ENCODE measurements around the gene TSC1.

The TSC1 gene

GRCh38 chr9:132896906-132897305, 47.5 kb downstream of the TSC1 start:
- Histone ChIP-seq H3K36me3 (ENCODE audit: insufficient read depth, low read length) (peaks cover 21% of the 10 kb centered on the region), H3K4me1 (ENCODE audit: insufficient read depth, low read length) (no peaks in the 10 kb centered on the region), H3K9me3 (ENCODE audit: control insufficient read depth, insufficient read depth, low read length) (no peaks in the 10 kb centered on the region), H3K9ac (ENCODE audit: low read depth, low read length) (no peak overlapping the region)

GRCh38 chr9:132896264-132896663, 48.2 kb downstream of the TSC1 start:
- Histone ChIP-seq H3K36me3 (ENCODE audit: insufficient read depth, low read length) (peaks cover 20% of the 10 kb centered on the region), H3K9ac (ENCODE audit: low read depth, low read length) (no peak overlapping the region), H3K4me1 (ENCODE audit: insufficient read depth, low read length) (no peaks in the 10 kb centered on the region), H3K9me3 (ENCODE audit: control insufficient read depth, insufficient read depth, low read length) (no peaks in the 10 kb centered on the region)

DNA sequence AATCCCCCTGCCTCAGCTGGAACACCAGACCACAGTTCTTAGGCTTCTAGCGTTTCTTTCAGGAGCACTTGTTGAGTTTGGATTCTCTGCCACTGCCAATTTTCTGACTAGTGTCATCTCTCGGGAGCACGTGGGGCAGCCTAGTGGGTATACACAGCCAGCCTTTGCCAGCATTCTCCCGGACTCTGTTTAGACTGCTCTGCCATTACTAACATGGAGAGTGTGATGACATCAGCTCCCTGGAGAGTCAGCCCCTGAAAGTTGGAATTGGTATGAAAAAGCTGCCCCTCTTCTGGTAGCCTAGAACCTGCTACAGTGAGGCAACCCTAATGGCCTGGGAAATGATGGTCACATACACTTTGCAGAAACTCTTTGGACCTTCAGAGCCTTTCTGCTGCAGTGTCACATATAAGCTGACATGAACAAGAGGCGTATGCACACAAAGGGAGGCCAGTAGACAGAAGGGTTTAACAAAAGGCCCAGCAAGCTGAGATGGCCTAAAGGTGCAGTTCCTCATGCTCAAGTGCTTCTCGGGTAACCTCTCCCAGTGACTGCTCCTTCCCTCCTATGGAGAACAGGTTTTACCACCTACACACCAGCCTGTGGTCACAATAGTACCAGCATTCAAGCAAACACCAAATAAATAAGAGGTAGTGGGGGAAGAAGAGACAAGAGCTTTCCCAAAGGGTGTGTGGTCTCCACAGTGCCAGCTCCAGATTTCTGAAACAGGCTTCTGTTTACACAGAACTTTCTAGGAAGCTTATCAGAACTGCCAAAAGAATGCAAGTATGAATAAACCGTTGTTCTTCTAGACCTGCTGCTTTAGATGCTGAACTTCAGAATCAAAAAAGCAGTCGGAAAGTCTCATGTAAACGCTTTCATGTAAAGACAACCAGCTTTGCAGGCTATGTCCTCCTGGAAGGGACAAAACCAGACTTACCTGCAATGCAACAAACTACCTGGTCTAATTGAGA, 49.3 kb downstream of the TSC1 start:
- Histone ChIP-seq H3K9ac (ENCODE audit: low read depth, low read length) (no peak overlapping the region), H3K36me3 (ENCODE audit: insufficient read depth, low read length) (peaks cover 13% of the 10 kb centered on the region), H3K9me3 (ENCODE audit: control insufficient read depth, insufficient read depth, low read length) (no peaks in the 10 kb centered on the region), H3K4me1 (ENCODE audit: insufficient read depth, low read length) (no peaks in the 10 kb centered on the region)

- H3K36me3 ChIP-seq (ENCODE audit: insufficient read depth, low read length), result peaks cover 8% of the 10 kb centered on the region; the same call in 1 of the 2 replicates
- H3K4me1 ChIP-seq (ENCODE audit: insufficient read depth, low read length), result no peaks in the 10 kb centered on the region
- H3K9me3 ChIP-seq (ENCODE audit: control insufficient read depth, insufficient read depth, low read length), result no peaks in the 10 kb centered on the region
- H3K9ac ChIP-seq (ENCODE audit: low read depth, low read length), result no peak overlapping the region
Observed at GRCh38 chr9:132894346-132894745, 50.1 kb downstream of the TSC1 start.

DNA sequence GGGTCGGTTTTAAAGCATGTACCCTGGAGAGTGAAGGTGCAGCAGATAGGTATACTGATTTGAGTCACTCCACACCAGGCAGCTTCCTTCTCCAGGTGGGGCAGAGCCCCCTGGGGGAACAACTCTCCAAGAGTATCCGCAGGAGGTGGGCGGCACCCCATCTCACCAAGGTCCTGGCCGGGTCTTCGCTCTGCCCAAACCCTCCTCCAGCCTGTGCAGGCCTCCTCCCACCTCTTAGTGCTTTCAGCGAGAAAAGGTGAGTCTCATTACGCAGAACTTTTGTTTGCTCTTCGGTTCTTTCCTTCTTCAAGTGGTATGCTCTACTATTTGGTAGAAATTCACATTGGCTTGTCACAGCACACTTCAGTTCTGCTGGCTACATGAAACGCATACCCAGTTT, 52.0 kb downstream of the TSC1 start:
- no peaks in the 10 kb centered on the region for H3K9me3 ChIP-seq (ENCODE audit: control insufficient read depth, insufficient read depth, low read length)
- H3K4me1 ChIP-seq (ENCODE audit: insufficient read depth, low read length), result no peaks in the 10 kb centered on the region
- H3K36me3 ChIP-seq (ENCODE audit: insufficient read depth, low read length), result peaks cover 5% of the 10 kb centered on the region
- no peak overlapping the region for H3K9ac ChIP-seq (ENCODE audit: low read depth, low read length)

DNA sequence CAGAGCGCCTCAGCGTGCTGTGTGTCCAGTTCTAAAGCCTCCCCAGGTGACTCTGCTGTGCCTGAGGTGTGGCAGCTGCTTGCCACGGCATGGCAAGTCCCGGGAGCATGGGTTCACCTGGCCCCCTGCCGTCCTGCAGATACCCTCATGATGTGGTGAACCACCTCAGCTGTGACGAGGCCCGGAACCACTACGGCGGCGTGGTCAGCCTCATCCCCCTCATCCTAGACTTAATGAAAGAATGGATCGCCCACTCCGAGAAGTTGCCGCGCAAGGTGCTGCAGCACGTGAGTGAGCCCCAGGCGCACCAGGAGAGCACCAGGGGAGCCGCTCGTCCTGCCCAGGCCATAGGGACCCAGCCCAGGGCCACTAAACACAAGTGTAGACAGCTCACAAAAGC, 56.3 kb downstream of the TSC1 start:
- Histone ChIP-seq H3K9me3 (ENCODE audit: control insufficient read depth, insufficient read depth, low read length) (no peaks in the 10 kb centered on the region), H3K4me1 (ENCODE audit: insufficient read depth, low read length) (no peaks in the 10 kb centered on the region)

GRCh38 chr9:132887181-132888120, 57.0 kb downstream of the TSC1 start:
- Histone ChIP-seq H3K4me1 (ENCODE audit: insufficient read depth, low read length) (no peaks in the 10 kb centered on the region), H3K9me3 (ENCODE audit: control insufficient read depth, insufficient read depth, low read length) (no peaks in the 10 kb centered on the region), H3K36me3 (ENCODE audit: insufficient read depth, low read length) (no peaks in the 10 kb centered on the region; the same call in 1 of the 2 replicates), H3K9ac (ENCODE audit: low read depth, low read length) (no peak overlapping the region)

More for the DNA sequence above, 56.3 kb downstream of the TSC1 start:
- Histone ChIP-seq H3K9ac (ENCODE audit: low read depth, low read length) (no peak overlapping the region), H3K36me3 (ENCODE audit: insufficient read depth, low read length) (no peaks in the 10 kb centered on the region; the same call in 1 of the 2 replicates)

GRCh38 chr9:132886334-132886725, 58.1 kb downstream of the TSC1 start:
- Histone ChIP-seq H3K9me3 (ENCODE audit: control insufficient read depth, insufficient read depth, low read length) (no peaks in the 10 kb centered on the region), H3K4me1 (ENCODE audit: insufficient read depth, low read length) (no peaks in the 10 kb centered on the region), H3K36me3 (ENCODE audit: insufficient read depth, low read length) (no peaks in the 10 kb centered on the region; the same call in 1 of the 2 replicates), H3K9ac (ENCODE audit: low read depth, low read length) (no peak overlapping the region)

GRCh38 chr9:132885720-132886333, 58.6 kb downstream of the TSC1 start:
- Histone ChIP-seq H3K9me3 (ENCODE audit: control insufficient read depth, insufficient read depth, low read length) (no peaks in the 10 kb centered on the region), H3K4me1 (ENCODE audit: insufficient read depth, low read length) (no peaks in the 10 kb centered on the region), H3K36me3 (ENCODE audit: insufficient read depth, low read length) (no peaks in the 10 kb centered on the region; the same call in 1 of the 2 replicates), H3K9ac (ENCODE audit: low read depth, low read length) (no peak overlapping the region)

GRCh38 chr9:132883349-132884294, 60.8 kb downstream of the TSC1 start:
- no peak overlapping the region for H3K9ac ChIP-seq (ENCODE audit: low read depth, low read length)
- H3K9me3 ChIP-seq (ENCODE audit: control insufficient read depth, insufficient read depth, low read length), result no peaks in the 10 kb centered on the region
- H3K36me3 ChIP-seq (ENCODE audit: insufficient read depth, low read length), result no peaks in the 10 kb centered on the region; the same call in 1 of the 2 replicates
- no peaks in the 10 kb centered on the region for H3K4me1 ChIP-seq (ENCODE audit: insufficient read depth, low read length)

DNA sequence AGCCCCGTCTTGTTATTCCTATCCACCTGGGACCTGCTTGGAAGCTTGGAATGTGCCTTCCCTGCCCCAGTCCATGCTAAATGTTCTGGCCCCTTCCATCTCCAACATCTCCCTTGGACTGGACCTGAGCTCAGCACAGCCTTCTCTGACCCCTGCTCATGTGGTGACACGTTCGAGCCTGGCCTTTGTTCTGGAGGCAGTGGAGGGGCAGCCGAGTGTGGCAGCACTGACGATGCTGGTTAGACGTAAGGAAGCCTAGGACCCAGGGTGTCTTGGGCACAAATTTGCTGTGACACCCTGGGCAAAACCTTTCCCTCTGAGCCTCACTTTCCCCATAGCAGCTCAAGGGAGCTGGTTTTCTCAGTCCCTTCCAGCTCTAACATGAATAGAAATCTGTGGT, 61.8 kb downstream of the TSC1 start:
- Histone ChIP-seq H3K9me3 (ENCODE audit: control insufficient read depth, insufficient read depth, low read length) (no peaks in the 10 kb centered on the region), H3K4me1 (ENCODE audit: insufficient read depth, low read length) (no peaks in the 10 kb centered on the region), H3K9ac (ENCODE audit: low read depth, low read length) (no peak overlapping the region), H3K36me3 (ENCODE audit: insufficient read depth, low read length) (no peaks in the 10 kb centered on the region)

- H3K9me3 ChIP-seq (ENCODE audit: control insufficient read depth, insufficient read depth, low read length), result no peaks in the 10 kb centered on the region
- no peak overlapping the region for H3K9ac ChIP-seq (ENCODE audit: low read depth, low read length)
- no peaks in the 10 kb centered on the region for H3K36me3 ChIP-seq (ENCODE audit: insufficient read depth, low read length)
- H3K4me1 ChIP-seq (ENCODE audit: insufficient read depth, low read length), result no peaks in the 10 kb centered on the region
Observed at GRCh38 chr9:132881826-132882225, 62.6 kb downstream of the TSC1 start.

DNA sequence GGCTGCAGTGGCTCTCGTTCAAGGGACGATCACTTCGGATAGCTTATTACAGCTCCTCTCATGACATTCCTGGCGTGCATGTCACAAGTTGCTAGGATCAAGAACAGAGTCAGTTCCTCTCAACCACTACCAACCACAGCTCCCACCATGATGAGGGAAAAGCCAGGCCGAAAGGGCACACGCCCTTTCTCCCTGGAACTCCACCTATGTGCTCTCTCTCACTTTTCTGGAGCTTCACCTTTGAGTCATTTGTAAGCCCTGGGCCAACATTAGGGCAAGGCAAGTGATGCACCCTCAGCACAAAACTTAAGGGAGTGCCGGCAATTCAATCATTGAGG, 64.1 kb downstream of the TSC1 start:
- Histone ChIP-seq H3K36me3 (ENCODE audit: insufficient read depth, low read length) (no peaks in the 10 kb centered on the region), H3K4me1 (ENCODE audit: insufficient read depth, low read length) (no peaks in the 10 kb centered on the region), H3K9me3 (ENCODE audit: control insufficient read depth, insufficient read depth, low read length) (no peaks in the 10 kb centered on the region), H3K9ac (ENCODE audit: low read depth, low read length) (no peak overlapping the region)
